WTC11 (cell line): ENCODE data around the gene ABCA13. TPM values are rescaled to one million over a fixed set of nuclear protein-coding genes. Genes with fewer than 3 reads are reported as not detected.

Experiments used
- ATAC-seq: fragments of 200-7000 bp; cut with Tn5 transposase; 2 replicates; pipeline ENCODE4 v1.10.0; 2021; ENCODE audit warnings: mild to moderate bottlenecking, moderate library complexity
- CTCF ChIA-PET: fragments of 300-600 bp; sonication (Branson Sonifier 250); formaldehyde crosslinking; loops from one replicate; lab custom pipeline; 2021; ENCODE audit warnings: antibody characterized with exemption; lab: Charles Lee
- POLR2A ChIA-PET: fragments of 350-600 bp; sonication (Branson Sonifier 250); formaldehyde crosslinking; loops from one replicate; lab custom pipeline; 2021; ENCODE audit warnings: antibody characterized with exemption; lab: Charles Lee
- DNase-seq: peaks from one replicate; pipeline ENCODE4 v3.0.0; 2021; ENCODE audit warnings: low spot score
- H3K27ac Mint-ChIP-seq: 2 replicates; pipeline ENCODE4 v1.8.0; 2021; ENCODE audit warnings: mixed read lengths
- H3K27me3 Mint-ChIP-seq: 2 replicates; pipeline ENCODE4 v1.8.0; 2021; ENCODE audit warnings: low read depth, mild to moderate bottlenecking, moderate library complexity, mixed read lengths
- H3K36me3 Mint-ChIP-seq: 2 replicates; pipeline ENCODE4 v1.8.0; 2021; ENCODE audit warnings: mixed read lengths
- H3K4me1 Mint-ChIP-seq: 2 replicates; pipeline ENCODE4 v1.8.0; 2022; ENCODE audit warnings: mixed read lengths
- H3K4me3 Mint-ChIP-seq: 2 replicates; pipeline ENCODE4 v1.8.0; 2021; ENCODE audit warnings: mild to moderate bottlenecking, moderate library complexity, mixed read lengths
- H3K9me3 Mint-ChIP-seq: 2 replicates; pipeline ENCODE4 v1.8.0; 2021; ENCODE audit warnings: mixed read lengths
- ELF4 ChIP-seq: sonication (generic); formaldehyde crosslinking; IDR thresholded peaks from 2 replicates; pipeline ENCODE4 v1.8.1; 2022; ENCODE audit warnings: low read depth, mild to moderate bottlenecking, moderate library complexity, missing genetic modification reagents
- ESRRA ChIP-seq: sonication (generic); formaldehyde crosslinking; IDR thresholded peaks from 2 replicates; pipeline ENCODE4 v1.8.1; 2022; ENCODE audit warnings: mild to moderate bottlenecking, missing genetic modification reagents, borderline replicate concordance
- GABPB1 ChIP-seq: sonication (generic); formaldehyde crosslinking; IDR thresholded peaks from 2 replicates; pipeline ENCODE4 v1.8.1; 2023; ENCODE audit warnings: mild to moderate bottlenecking, missing genetic modification reagents
- NFE2L1 ChIP-seq: sonication (generic); formaldehyde crosslinking; IDR thresholded peaks from 2 replicates; pipeline ENCODE4 v1.8.1; 2023; ENCODE audit warnings: missing genetic modification reagents
- NR2C2 ChIP-seq: sonication (generic); formaldehyde crosslinking; IDR thresholded peaks from 2 replicates; pipeline ENCODE4 v1.8.0; 2022; ENCODE audit warnings: mild to moderate bottlenecking, missing genetic modification reagents
- SP1 ChIP-seq: sonication (generic); formaldehyde crosslinking; conservative IDR thresholded peaks from 2 replicates; pipeline ENCODE4 v1.8.1; 2022; ENCODE audit warnings: missing genetic modification reagents
- ZNF263 ChIP-seq: sonication (generic); formaldehyde crosslinking; IDR thresholded peaks from 2 replicates; pipeline ENCODE4 v1.8.1; 2022; ENCODE audit warnings: low read depth, mild to moderate bottlenecking, moderate library complexity, missing genetic modification reagents
- total RNA-seq: library from RNA; stranded (reverse); gene quantifications from 3 replicates; pipeline ENCODE4 v1.2.3, GENCODE V29; 2021
- TF ChIP-seq, protein P1 (sequence below): sonication (generic); formaldehyde crosslinking; IDR thresholded peaks from 2 replicates; pipeline ENCODE4 v1.8.0; 2022; ENCODE audit warnings: mild to moderate bottlenecking, missing genetic modification reagents
- TF ChIP-seq, protein P2 (sequence below): sonication (generic); formaldehyde crosslinking; IDR thresholded peaks from 2 replicates; pipeline ENCODE4 v1.8.0; 2023; ENCODE audit warnings: mild to moderate bottlenecking, missing genetic modification reagents
- TF ChIP-seq, protein P3 (sequence below): sonication (generic); formaldehyde crosslinking; IDR thresholded peaks from 2 replicates; pipeline ENCODE4 v1.8.1; 2022; ENCODE audit warnings: low read depth, mild to moderate bottlenecking, moderate library complexity, missing genetic modification reagents, borderline replicate concordance
- TF ChIP-seq, protein P4 (sequence below): fragments of 250-450 bp; sonication (Bioruptor Pico); IDR thresholded peaks from 2 replicates; pipeline ENCODE4 v2.1.2; 2022; ENCODE audit warnings: mild to moderate bottlenecking, moderate library complexity
- TF ChIP-seq, protein P5 (sequence below): fragments of 250-450 bp; sonication (Bioruptor Pico); IDR thresholded peaks from 2 replicates; pipeline ENCODE4 v1.9.0; 2021; ENCODE audit warnings: mild to moderate bottlenecking
- TF ChIP-seq, protein P6 (sequence below): fragments of 250-450 bp; sonication (Bioruptor Pico); IDR thresholded peaks from 2 replicates; pipeline ENCODE4 v1.9.0; 2021; ENCODE audit warnings: mild to moderate bottlenecking, borderline replicate concordance
- TF ChIP-seq, protein P7 (sequence below): sonication (generic); formaldehyde crosslinking; IDR thresholded peaks from 2 replicates; pipeline ENCODE4 v1.8.1; 2022; ENCODE audit warnings: mild to moderate bottlenecking, missing genetic modification reagents, moderate library complexity, borderline replicate concordance

ABCA13 gene
- total RNA-seq, 1 experiment from 2014 or later = 0.04 TPM

DNA sequence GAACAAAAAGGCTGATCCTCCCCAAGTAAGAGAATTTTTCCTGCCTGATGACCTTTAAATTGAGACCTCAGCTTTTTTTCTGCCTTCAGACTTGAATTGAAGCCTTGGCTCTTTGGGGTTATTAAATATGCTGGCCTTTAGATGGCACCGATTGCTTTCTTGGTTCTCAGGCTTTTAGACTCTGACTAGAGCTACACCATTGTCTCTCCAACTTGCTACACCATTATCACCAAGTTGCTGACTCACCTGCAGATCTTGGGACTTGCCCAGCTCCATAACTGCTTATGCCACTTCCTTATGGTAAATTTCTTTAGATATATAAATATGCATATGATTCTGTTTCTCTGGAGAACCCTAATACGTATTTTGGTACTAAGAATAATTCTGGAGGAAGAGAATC is 3.1 kb upstream of the ABCA13 start (continued):
- TF ChIP-seq, protein P1, sequence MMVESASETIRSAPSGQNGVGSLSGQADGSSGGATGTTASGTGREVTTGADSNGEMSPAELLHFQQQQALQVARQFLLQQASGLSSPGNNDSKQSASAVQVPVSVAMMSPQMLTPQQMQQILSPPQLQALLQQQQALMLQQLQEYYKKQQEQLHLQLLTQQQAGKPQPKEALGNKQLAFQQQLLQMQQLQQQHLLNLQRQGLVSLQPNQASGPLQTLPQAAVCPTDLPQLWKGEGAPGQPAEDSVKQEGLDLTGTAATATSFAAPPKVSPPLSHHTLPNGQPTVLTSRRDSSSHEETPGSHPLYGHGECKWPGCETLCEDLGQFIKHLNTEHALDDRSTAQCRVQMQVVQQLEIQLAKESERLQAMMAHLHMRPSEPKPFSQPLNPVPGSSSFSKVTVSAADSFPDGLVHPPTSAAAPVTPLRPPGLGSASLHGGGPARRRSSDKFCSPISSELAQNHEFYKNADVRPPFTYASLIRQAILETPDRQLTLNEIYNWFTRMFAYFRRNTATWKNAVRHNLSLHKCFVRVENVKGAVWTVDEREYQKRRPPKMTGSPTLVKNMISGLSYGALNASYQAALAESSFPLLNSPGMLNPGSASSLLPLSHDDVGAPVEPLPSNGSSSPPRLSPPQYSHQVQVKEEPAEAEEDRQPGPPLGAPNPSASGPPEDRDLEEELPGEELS (CRISPR knock-in tag) = no peak
- TF ChIP-seq, protein P2, sequence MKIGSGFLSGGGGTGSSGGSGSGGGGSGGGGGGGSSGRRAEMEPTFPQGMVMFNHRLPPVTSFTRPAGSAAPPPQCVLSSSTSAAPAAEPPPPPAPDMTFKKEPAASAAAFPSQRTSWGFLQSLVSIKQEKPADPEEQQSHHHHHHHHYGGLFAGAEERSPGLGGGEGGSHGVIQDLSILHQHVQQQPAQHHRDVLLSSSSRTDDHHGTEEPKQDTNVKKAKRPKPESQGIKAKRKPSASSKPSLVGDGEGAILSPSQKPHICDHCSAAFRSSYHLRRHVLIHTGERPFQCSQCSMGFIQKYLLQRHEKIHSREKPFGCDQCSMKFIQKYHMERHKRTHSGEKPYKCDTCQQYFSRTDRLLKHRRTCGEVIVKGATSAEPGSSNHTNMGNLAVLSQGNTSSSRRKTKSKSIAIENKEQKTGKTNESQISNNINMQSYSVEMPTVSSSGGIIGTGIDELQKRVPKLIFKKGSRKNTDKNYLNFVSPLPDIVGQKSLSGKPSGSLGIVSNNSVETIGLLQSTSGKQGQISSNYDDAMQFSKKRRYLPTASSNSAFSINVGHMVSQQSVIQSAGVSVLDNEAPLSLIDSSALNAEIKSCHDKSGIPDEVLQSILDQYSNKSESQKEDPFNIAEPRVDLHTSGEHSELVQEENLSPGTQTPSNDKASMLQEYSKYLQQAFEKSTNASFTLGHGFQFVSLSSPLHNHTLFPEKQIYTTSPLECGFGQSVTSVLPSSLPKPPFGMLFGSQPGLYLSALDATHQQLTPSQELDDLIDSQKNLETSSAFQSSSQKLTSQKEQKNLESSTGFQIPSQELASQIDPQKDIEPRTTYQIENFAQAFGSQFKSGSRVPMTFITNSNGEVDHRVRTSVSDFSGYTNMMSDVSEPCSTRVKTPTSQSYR (CRISPR knock-in tag) = no peak
- no peak for TF ChIP-seq ZNF263 (CRISPR knock-in tag)

DNA sequence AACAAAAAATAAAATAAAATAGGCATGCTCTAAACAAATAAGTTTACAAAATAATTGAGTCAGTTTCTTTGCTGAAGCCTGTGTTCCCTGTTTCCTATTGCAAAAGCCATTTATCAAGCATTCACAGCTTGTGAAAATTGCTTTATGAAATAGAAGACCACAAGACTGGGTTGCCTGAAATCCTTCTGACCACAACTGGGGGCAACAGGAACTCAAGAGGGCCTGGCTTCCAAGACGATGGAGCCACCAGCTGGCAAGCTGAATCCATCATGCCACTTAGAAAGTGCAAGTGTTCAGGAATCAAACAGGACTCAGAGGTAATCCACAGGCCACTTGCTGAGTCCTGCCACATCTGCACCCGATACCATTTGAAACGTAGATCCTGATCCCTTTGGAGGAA is 752 bp upstream of the ABCA13 start:
- POLR2A ChIA-PET = no interaction called here
- no peak for ATAC-seq
- Mint-ChIP-seq H3K4me3 (no peak overlapping the region), H3K27ac (no peak overlapping the region), H3K27me3 (peaks cover 2% of the 10 kb centered on the region; the same call in 1 of the 2 replicates), H3K36me3 (peaks cover 21% of the 10 kb centered on the region), H3K4me1 (no peaks in the 10 kb centered on the region), H3K9me3 (peaks cover 38% of the 10 kb centered on the region)
- CTCF ChIA-PET = no interaction called here
- TF ChIP-seq, protein P3, sequence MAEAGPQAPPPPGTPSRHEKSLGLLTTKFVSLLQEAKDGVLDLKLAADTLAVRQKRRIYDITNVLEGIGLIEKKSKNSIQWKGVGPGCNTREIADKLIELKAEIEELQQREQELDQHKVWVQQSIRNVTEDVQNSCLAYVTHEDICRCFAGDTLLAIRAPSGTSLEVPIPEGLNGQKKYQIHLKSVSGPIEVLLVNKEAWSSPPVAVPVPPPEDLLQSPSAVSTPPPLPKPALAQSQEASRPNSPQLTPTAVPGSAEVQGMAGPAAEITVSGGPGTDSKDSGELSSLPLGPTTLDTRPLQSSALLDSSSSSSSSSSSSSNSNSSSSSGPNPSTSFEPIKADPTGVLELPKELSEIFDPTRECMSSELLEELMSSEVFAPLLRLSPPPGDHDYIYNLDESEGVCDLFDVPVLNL (CRISPR knock-in tag) = no peak
- TF ChIP-seq, protein P4, sequence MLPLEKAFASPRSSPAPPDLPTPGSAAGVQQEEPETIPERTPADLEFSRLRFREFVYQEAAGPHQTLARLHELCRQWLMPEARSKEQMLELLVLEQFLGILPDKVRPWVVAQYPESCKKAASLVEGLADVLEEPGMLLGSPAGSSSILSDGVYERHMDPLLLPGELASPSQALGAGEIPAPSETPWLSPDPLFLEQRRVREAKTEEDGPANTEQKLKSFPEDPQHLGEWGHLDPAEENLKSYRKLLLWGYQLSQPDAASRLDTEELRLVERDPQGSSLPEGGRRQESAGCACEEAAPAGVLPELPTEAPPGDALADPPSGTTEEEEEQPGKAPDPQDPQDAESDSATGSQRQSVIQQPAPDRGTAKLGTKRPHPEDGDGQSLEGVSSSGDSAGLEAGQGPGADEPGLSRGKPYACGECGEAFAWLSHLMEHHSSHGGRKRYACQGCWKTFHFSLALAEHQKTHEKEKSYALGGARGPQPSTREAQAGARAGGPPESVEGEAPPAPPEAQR (CRISPR knock-in tag) = no peak
- TF ChIP-seq, protein P5, sequence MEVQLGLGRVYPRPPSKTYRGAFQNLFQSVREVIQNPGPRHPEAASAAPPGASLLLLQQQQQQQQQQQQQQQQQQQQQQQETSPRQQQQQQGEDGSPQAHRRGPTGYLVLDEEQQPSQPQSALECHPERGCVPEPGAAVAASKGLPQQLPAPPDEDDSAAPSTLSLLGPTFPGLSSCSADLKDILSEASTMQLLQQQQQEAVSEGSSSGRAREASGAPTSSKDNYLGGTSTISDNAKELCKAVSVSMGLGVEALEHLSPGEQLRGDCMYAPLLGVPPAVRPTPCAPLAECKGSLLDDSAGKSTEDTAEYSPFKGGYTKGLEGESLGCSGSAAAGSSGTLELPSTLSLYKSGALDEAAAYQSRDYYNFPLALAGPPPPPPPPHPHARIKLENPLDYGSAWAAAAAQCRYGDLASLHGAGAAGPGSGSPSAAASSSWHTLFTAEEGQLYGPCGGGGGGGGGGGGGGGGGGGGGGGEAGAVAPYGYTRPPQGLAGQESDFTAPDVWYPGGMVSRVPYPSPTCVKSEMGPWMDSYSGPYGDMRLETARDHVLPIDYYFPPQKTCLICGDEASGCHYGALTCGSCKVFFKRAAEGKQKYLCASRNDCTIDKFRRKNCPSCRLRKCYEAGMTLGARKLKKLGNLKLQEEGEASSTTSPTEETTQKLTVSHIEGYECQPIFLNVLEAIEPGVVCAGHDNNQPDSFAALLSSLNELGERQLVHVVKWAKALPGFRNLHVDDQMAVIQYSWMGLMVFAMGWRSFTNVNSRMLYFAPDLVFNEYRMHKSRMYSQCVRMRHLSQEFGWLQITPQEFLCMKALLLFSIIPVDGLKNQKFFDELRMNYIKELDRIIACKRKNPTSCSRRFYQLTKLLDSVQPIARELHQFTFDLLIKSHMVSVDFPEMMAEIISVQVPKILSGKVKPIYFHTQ = no peak
- TF ChIP-seq ESRRA (CRISPR knock-in tag) (no peak), NFE2L1 (CRISPR knock-in tag) (no peak), SP1 (no peak), GABPB1 (CRISPR knock-in tag) (no peak), NR2C2 (no peak), ELF4 (no peak)
- TF ChIP-seq, protein P6, sequence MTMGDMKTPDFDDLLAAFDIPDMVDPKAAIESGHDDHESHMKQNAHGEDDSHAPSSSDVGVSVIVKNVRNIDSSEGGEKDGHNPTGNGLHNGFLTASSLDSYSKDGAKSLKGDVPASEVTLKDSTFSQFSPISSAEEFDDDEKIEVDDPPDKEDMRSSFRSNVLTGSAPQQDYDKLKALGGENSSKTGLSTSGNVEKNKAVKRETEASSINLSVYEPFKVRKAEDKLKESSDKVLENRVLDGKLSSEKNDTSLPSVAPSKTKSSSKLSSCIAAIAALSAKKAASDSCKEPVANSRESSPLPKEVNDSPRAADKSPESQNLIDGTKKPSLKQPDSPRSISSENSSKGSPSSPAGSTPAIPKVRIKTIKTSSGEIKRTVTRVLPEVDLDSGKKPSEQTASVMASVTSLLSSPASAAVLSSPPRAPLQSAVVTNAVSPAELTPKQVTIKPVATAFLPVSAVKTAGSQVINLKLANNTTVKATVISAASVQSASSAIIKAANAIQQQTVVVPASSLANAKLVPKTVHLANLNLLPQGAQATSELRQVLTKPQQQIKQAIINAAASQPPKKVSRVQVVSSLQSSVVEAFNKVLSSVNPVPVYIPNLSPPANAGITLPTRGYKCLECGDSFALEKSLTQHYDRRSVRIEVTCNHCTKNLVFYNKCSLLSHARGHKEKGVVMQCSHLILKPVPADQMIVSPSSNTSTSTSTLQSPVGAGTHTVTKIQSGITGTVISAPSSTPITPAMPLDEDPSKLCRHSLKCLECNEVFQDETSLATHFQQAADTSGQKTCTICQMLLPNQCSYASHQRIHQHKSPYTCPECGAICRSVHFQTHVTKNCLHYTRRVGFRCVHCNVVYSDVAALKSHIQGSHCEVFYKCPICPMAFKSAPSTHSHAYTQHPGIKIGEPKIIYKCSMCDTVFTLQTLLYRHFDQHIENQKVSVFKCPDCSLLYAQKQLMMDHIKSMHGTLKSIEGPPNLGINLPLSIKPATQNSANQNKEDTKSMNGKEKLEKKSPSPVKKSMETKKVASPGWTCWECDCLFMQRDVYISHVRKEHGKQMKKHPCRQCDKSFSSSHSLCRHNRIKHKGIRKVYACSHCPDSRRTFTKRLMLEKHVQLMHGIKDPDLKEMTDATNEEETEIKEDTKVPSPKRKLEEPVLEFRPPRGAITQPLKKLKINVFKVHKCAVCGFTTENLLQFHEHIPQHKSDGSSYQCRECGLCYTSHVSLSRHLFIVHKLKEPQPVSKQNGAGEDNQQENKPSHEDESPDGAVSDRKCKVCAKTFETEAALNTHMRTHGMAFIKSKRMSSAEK = no peak
- TF ChIP-seq, protein P7, sequence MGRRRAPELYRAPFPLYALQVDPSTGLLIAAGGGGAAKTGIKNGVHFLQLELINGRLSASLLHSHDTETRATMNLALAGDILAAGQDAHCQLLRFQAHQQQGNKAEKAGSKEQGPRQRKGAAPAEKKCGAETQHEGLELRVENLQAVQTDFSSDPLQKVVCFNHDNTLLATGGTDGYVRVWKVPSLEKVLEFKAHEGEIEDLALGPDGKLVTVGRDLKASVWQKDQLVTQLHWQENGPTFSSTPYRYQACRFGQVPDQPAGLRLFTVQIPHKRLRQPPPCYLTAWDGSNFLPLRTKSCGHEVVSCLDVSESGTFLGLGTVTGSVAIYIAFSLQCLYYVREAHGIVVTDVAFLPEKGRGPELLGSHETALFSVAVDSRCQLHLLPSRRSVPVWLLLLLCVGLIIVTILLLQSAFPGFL (CRISPR knock-in tag) = no peak
- DNase-seq = no peak
